Sigmoid colon (tissue), 7 donors: ENCODE measurements around the gene TMEM106C. TPM values are rescaled to one million over a fixed set of nuclear protein-coding genes. Genes with fewer than 3 reads are reported as not detected.

Experiments used
- DNase-seq: peaks from one replicate; pipeline ENCODE4 v3.0.0-alpha.2; 2019
- H3K27ac ChIP-seq, 4 donors: fragments of 200-600 bp; sonication (generic); one replicate each; pipeline ENCODE4 v1.5.1; 2016 to 2019; ENCODE audit warnings: mild to moderate bottlenecking in 1 of 4
- H3K27me3 ChIP-seq, 3 donors: fragments of 200-600 bp; sonication (generic); one replicate each; pipeline ENCODE4 v1.5.1; 2019; ENCODE audit warnings: mild to moderate bottlenecking in 1 of 3
- H3K36me3 ChIP-seq, 4 donors: fragments of 200-600 bp; sonication (generic); one replicate each; pipeline ENCODE4 v1.5.1; 2016 to 2019
- H3K4me1 ChIP-seq, 4 donors: fragments of 200-600 bp; sonication (generic); one replicate each; pipeline ENCODE4 v1.5.1; 2017 to 2019
- H3K4me3 ChIP-seq, 4 donors: fragments of 200-600 bp; sonication (generic); one replicate each; pipeline ENCODE4 v1.5.1; 2017 to 2019; ENCODE audit warnings: mild to moderate bottlenecking in 2 of 4, moderate library complexity in 1 of 4
- H3K9me3 ChIP-seq, 4 donors: fragments of 200-600 bp in 3 of 4; sonication (generic) in 3 of 4; one replicate each; pipeline versions ENCODE4 v1.5.1 to v1.6.1; 2013 to 2019
- CTCF ChIP-seq, 4 experiments: fragments of 450-650 bp in 3 of 4; fragments of 200-600 bp in 1 of 4; IDR thresholded peaks; one replicate each; pipeline ENCODE4 v1.5.1; 2016 to 2019; ENCODE audit warnings: antibody characterized with exemption in 4 of 4, mild to moderate bottlenecking in 3 of 4, moderate library complexity in 2 of 4
- EP300 ChIP-seq, 4 donors: sonication (generic); formaldehyde crosslinking; IDR thresholded peaks; one replicate each; pipeline ENCODE4 v1.6.1; 2017; ENCODE audit warnings: antibody characterized with exemption in 4 of 4
- POLR2A ChIP-seq, 2 donors: fragments of 450-650 bp; IDR thresholded peaks; one replicate each; pipeline ENCODE4 v1.6.1; 2016; ENCODE audit warnings: antibody characterized with exemption in 2 of 2, mild to moderate bottlenecking in 2 of 2, moderate library complexity in 2 of 2
- POLR2AphosphoS5 ChIP-seq, 4 donors: sonication (generic); formaldehyde crosslinking; IDR thresholded peaks; one replicate each; pipeline ENCODE4 v1.6.1; 2017; ENCODE audit warnings: antibody characterized with exemption in 4 of 4
- WGBS, 2 donors: extraction: QIAGEN DNeasy Blood & Tissue Kit; methylation state at CpG; one replicate each; pipeline ENCODE4 v1.1.7; 2013; 5-methylcytosine and 5-hydroxymethylcytosine counted together
- intact Hi-C: fragments of 100-400 bp; cut with DNase I; formaldehyde crosslinking; loops from one replicate; pipeline ENCODE4 v1.15.1; 2023
- polyA plus RNA-seq, 3 donors: library from polyadenylated mRNA; stranded (reverse); fragments of 200-250 nt; gene quantifications; one replicate each; pipeline ENCODE4 v1.2.3, GENCODE V29; 2013
- total RNA-seq, 4 donors: library from RNA; depleted of rRNA; stranded (reverse); fragments of >200 nt; gene quantifications; one replicate each; pipeline ENCODE4 v1.1.0, GENCODE V29; 2016
- donor health status: healthy with polysubstance abuse.
- donor health status: Bipolar disorder and iron deficiency.
- donor health status: healthy.

TMEM106C gene
- total and polyA plus RNA-seq, 7 donors: 46.2 to 199 (median 122) TPM

- intact Hi-C loops: no loop called here
- H3K4me3 ChIP-seq: no peak overlapping the region
- H3K36me3 ChIP-seq: no peaks in the 10 kb centered on the region
- no peaks in the 10 kb centered on the region for H3K9me3 ChIP-seq
- H3K27me3 ChIP-seq: no peaks in the 10 kb centered on the region
- H3K4me1 ChIP-seq: no peaks in the 10 kb centered on the region
- 94 to 96% methylated on average over 8 of the region's 8 CpGs for WGBS, 2 donors
- peak; percentile 58 for DNase-seq
- no peak for TF ChIP-seq EP300 (IDR thresholded peaks at IDR 0.05)
- TF ChIP-seq POLR2A (IDR thresholded peaks at IDR 0.05): no peak
- H3K27ac ChIP-seq: no peak overlapping the region
Measured at GRCh38 chr12:47984331-47984801, 21.0 kb downstream of the TMEM106C start.

GRCh38 chr12:47985596-47986290, 22.3 kb downstream of the TMEM106C start:
- H3K9me3 ChIP-seq: no peaks in the 10 kb centered on the region
- WGBS, 2 donors: 94% methylated on average over 16 of the region's 16 CpGs
- no peaks in the 10 kb centered on the region for H3K36me3 ChIP-seq
- peak; percentile 52 for DNase-seq
- TF ChIP-seq POLR2AphosphoS5 (IDR thresholded peaks at IDR 0.05): no peak
- no peak for TF ChIP-seq CTCF (IDR thresholded peaks at IDR 0.05)
- TF ChIP-seq POLR2A (IDR thresholded peaks at IDR 0.05): no peak
- TF ChIP-seq EP300 (IDR thresholded peaks at IDR 0.05): no peak
- H3K27ac ChIP-seq: no peak overlapping the region
- no peaks in the 10 kb centered on the region for H3K4me1 ChIP-seq
- intact Hi-C loops: no loop called here
- H3K27me3 ChIP-seq: no peaks in the 10 kb centered on the region
- H3K4me3 ChIP-seq: no peak overlapping the region

GRCh38 chr12:47986291-47986660, 22.9 kb downstream of the TMEM106C start:
- no peak for DNase-seq
- Histone ChIP-seq H3K9me3 (no peaks in the 10 kb centered on the region), H3K4me3 (no peak overlapping the region), H3K27ac (no peak overlapping the region), H3K36me3 (no peaks in the 10 kb centered on the region), H3K27me3 (no peaks in the 10 kb centered on the region), H3K4me1 (no peaks in the 10 kb centered on the region)
- TF ChIP-seq POLR2A (IDR thresholded peaks at IDR 0.05): no peak
- TF ChIP-seq CTCF (IDR thresholded peaks at IDR 0.05): no peak
- TF ChIP-seq EP300 (IDR thresholded peaks at IDR 0.05): no peak
- no peak for TF ChIP-seq POLR2AphosphoS5 (IDR thresholded peaks at IDR 0.05)
- 79 to 82% methylated on average over 8 of the region's 8 CpGs for WGBS, 2 donors
- intact Hi-C loops: no loop called here

GRCh38 chr12:47986832-47987231, 23.4 kb downstream of the TMEM106C start:
- Histone ChIP-seq H3K27ac (no peak overlapping the region), H3K4me1 (no peaks in the 10 kb centered on the region), H3K36me3 (no peaks in the 10 kb centered on the region), H3K9me3 (no peaks in the 10 kb centered on the region), H3K4me3 (no peak overlapping the region), H3K27me3 (no peaks in the 10 kb centered on the region)
- intact Hi-C loops: no loop called here
- peak; percentile 60 for DNase-seq
- TF ChIP-seq POLR2AphosphoS5 (IDR thresholded peaks at IDR 0.05) (no peak), EP300 (IDR thresholded peaks at IDR 0.05) (no peak)
- WGBS, 2 donors: 81 to 89% methylated on average over 5 of the region's 5 CpGs

- Histone ChIP-seq H3K9me3 (no peaks in the 10 kb centered on the region), H3K27me3 (no peaks in the 10 kb centered on the region), H3K36me3 (no peaks in the 10 kb centered on the region), H3K27ac (no peak overlapping the region), H3K4me3 (no peak overlapping the region), H3K4me1 (no peaks in the 10 kb centered on the region)
- intact Hi-C loops: no loop called here
- 86 to 94% methylated on average over 14 of the region's 14 CpGs for WGBS, 2 donors
- peak; percentile 52 for DNase-seq
- TF ChIP-seq EP300 (IDR thresholded peaks at IDR 0.05) (no peak), CTCF (IDR thresholded peaks at IDR 0.05) (no peak), POLR2AphosphoS5 (IDR thresholded peaks at IDR 0.05) (no peak), POLR2A (IDR thresholded peaks at IDR 0.05) (no peak)
Measured at GRCh38 chr12:47987411-47988072, 24.1 kb downstream of the TMEM106C start.
